Ureter (tissue), 1 donor: ENCODE results near the gene UQCRHL. TPM values are rescaled to one million over a fixed set of nuclear protein-coding genes. Genes with fewer than 3 reads are reported as not detected.
"Not testable (repeated sequence)": the region's sequence is repeated elsewhere in the genome, so short reads cannot be mapped to it uniquely, and the experiment has no call there.

Experiments
- DNase-seq: peaks from one replicate; pipeline ENCODE4 v3.0.0-alpha.2; 2020; ENCODE audit warnings: low spot score
- total RNA-seq: library from RNA; stranded (reverse); gene quantifications from one replicate; pipeline ENCODE4 v1.2.4, GENCODE V29; 2023
- donor health status: DM: yes; HTN: yes; CAD: no.

UQCRHL gene
- 0.96 TPM for total RNA-seq

- DNase-seq, result not testable (repeated sequence)
Observed at GRCh38 chr1:15807549-15807948, at the start of gene UQCRHL. UQCRHL (minus strand) TSS chr1:15807649; CDS start chr1:15807649, 0 bp downstream.

- no peak for DNase-seq
Observed at GRCh38 chr1:15856888-15857287, 49.4 kb upstream of the UQCRHL start.

GRCh38 chr1:15852828-15853302 is 45.4 kb upstream of the UQCRHL start:
- DNase-seq, result no peak

- DNase-seq, result no peak
Observed at GRCh38 chr1:15852036-15852827, 44.8 kb upstream of the UQCRHL start.

GRCh38 chr1:15851210-15852035 is 44.0 kb upstream of the UQCRHL start:
- DNase-seq, result no peak

GRCh38 chr1:15850471-15851001 is 43.1 kb upstream of the UQCRHL start:
- DNase-seq, result no peak

GRCh38 chr1:15849775-15850324 is 42.4 kb upstream of the UQCRHL start:
- no peak for DNase-seq

- DNase-seq, result peak; percentile 89
Observed at GRCh38 chr1:15848929-15849774, 41.7 kb upstream of the UQCRHL start.

- no peak for DNase-seq
Observed at GRCh38 chr1:15848143-15848928, 40.9 kb upstream of the UQCRHL start.

GRCh38 chr1:15847893-15848142 is 40.4 kb upstream of the UQCRHL start:
- no peak for DNase-seq

GRCh38 chr1:15847100-15847892 is 39.8 kb upstream of the UQCRHL start, which contains the start of gene SPEN:
SPEN (plus strand) TSS chr1:15847707; CDS start chr1:15848068, 361 bp downstream.
- DNase-seq, result peak; percentile 97

GRCh38 chr1:15846056-15846455 is 38.6 kb upstream of the UQCRHL start:
- not testable (repeated sequence) for DNase-seq

- DNase-seq, result no peak
Observed at GRCh38 chr1:15843826-15844572, 36.5 kb upstream of the UQCRHL start.

GRCh38 chr1:15838721-15839120 is 31.3 kb upstream of the UQCRHL start:
- DNase-seq, result no peak

GRCh38 chr1:15837931-15838330 is 30.5 kb upstream of the UQCRHL start:
- DNase-seq, result no peak

- DNase-seq, result peak; percentile 66
Observed at GRCh38 chr1:15836772-15837669, 29.6 kb upstream of the UQCRHL start.

GRCh38 chr1:15836511-15836771 is 29.0 kb upstream of the UQCRHL start:
- not testable (repeated sequence) for DNase-seq
